ENCODE measurements around the gene SUN3. TPM values are rescaled to one million over a fixed set of nuclear protein-coding genes. Genes with fewer than 3 reads are reported as not detected.

Gene SUN3
- total and polyA plus RNA-seq, 10 of the 15 experiments (the other 5 are each of a cell fraction or from before 2014, with no cell fraction given): 0.29 to 0.48 TPM; not detected in 8

DNA sequence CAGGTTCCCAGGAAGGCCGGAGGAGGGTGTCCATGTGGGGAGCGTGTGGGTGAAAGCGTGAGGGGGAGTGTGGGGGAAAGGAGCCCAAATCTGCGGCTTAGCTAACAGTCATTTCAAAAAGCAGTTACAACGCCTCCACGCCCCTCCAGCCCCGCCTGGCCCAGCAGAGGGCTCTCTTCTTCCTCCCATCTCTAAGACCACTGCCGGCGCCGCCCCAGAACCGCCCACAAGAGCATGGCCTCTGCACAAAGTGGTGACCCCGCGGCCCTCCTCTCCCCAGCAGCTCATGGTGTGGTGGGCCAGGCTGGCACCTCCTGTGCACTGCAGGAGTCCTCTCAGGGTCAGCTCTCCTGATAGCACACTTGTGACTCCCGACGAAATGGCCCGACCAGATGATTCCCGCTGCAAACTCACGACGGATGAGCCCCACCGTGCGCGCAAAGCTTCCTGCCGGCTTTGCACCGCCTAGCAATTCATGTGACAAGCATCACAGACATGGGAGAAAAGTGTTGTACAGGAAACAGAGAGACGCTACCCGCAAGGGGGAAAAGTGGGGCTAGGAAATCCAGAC, 37.1 kb downstream of the SUN3 start (continued):
- TF ChIP-seq CREB1 (IDR thresholded peaks at IDR 0.05; ENCODE audit: low read depth): peak; percentile 29; the same call in 1 of the 2 replicates
- TF ChIP-seq RB1 (IDR thresholded peaks at IDR 0.05; ENCODE audit: borderline replicate concordance): peak; percentile 67; the same call in 1 of the 2 replicates
- TF ChIP-seq ETV6 (conservative IDR thresholded peaks at IDR 0.05 in 1 of 2, IDR thresholded peaks at IDR 0.05 in 1 of 2; ENCODE audit: borderline replicate concordance in 1 of 2, low read depth in 1 of 2): peak in 1 of 2 experiments; percentile 31; a peak in 1 of 4 replicates
- TF ChIP-seq SP1 (IDR thresholded peaks at IDR 0.05; ENCODE audit: low read depth, low read length): peak; percentile 42
- TF ChIP-seq LARP7 (IDR thresholded peaks at IDR 0.05): 0 out of 2 replicates have a peak, but pooled peaks have one; percentile 55
- TF ChIP-seq JUNB (IDR thresholded peaks at IDR 0.05): peak; percentile 59
- peak; percentile 66 for TF ChIP-seq IKZF1 (conservative IDR thresholded peaks at IDR 0.05)
- peak; percentile 82 for TF ChIP-seq YY1 (IDR thresholded peaks at IDR 0.05; ENCODE audit: low read depth, low read length)
- no peak for TF ChIP-seq CUX1 (IDR thresholded peaks at IDR 0.05; ENCODE audit: insufficient replicate concordance, low read depth, low read length)
- TF ChIP-seq PAX5 (IDR thresholded peaks at IDR 0.05; ENCODE audit: borderline replicate concordance, low read depth, low read length): peak; percentile 67
- TF ChIP-seq, protein P1, sequence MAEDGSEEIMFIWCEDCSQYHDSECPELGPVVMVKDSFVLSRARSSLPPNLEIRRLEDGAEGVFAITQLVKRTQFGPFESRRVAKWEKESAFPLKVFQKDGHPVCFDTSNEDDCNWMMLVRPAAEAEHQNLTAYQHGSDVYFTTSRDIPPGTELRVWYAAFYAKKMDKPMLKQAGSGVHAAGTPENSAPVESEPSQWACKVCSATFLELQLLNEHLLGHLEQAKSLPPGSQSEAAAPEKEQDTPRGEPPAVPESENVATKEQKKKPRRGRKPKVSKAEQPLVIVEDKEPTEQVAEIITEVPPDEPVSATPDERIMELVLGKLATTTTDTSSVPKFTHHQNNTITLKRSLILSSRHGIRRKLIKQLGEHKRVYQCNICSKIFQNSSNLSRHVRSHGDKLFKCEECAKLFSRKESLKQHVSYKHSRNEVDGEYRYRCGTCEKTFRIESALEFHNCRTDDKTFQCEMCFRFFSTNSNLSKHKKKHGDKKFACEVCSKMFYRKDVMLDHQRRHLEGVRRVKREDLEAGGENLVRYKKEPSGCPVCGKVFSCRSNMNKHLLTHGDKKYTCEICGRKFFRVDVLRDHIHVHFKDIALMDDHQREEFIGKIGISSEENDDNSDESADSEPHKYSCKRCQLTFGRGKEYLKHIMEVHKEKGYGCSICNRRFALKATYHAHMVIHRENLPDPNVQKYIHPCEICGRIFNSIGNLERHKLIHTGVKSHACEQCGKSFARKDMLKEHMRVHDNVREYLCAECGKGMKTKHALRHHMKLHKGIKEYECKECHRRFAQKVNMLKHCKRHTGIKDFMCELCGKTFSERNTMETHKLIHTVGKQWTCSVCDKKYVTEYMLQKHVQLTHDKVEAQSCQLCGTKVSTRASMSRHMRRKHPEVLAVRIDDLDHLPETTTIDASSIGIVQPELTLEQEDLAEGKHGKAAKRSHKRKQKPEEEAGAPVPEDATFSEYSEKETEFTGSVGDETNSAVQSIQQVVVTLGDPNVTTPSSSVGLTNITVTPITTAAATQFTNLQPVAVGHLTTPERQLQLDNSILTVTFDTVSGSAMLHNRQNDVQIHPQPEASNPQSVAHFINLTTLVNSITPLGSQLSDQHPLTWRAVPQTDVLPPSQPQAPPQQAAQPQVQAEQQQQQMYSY (CRISPR knock-in tag; IDR thresholded peaks at IDR 0.05): no peak
- TF ChIP-seq, protein P2, sequence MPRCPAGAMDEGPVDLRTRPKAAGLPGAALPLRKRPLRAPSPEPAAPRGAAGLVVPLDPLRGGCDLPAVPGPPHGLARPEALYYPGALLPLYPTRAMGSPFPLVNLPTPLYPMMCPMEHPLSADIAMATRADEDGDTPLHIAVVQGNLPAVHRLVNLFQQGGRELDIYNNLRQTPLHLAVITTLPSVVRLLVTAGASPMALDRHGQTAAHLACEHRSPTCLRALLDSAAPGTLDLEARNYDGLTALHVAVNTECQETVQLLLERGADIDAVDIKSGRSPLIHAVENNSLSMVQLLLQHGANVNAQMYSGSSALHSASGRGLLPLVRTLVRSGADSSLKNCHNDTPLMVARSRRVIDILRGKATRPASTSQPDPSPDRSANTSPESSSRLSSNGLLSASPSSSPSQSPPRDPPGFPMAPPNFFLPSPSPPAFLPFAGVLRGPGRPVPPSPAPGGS (IDR thresholded peaks at IDR 0.05; ENCODE audit: borderline replicate concordance, insufficient read depth, low read depth, low read length, poor library complexity, severe bottlenecking): peak; percentile 13
- no peak for TF ChIP-seq RBBP5 (conservative IDR thresholded peaks at IDR 0.05)
- TF ChIP-seq BACH1 (IDR thresholded peaks at IDR 0.05; ENCODE audit: borderline replicate concordance): no peak
- TF ChIP-seq IRF3 (IDR thresholded peaks at IDR 0.05): no peak
- TF ChIP-seq EP300 (IDR thresholded peaks at IDR 0.05; ENCODE audit: borderline replicate concordance in 1 of 2, control insufficient read depth in 1 of 2, low read depth in 2 of 2, low read length in 2 of 2): no peak
- peak; percentile 87 for TF ChIP-seq RUNX3 (IDR thresholded peaks at IDR 0.05; ENCODE audit: low read length)
- peak; percentile 65; the same call in 1 of the 2 replicates for TF ChIP-seq MXI1 (IDR thresholded peaks at IDR 0.05; ENCODE audit: low read depth, low read length)
- TF ChIP-seq NR2C1 (IDR thresholded peaks at IDR 0.05): 0 out of 2 replicates have a peak, but pooled peaks have one; percentile 21

Measured in GM12878 (cell line).